GM19025 (cell line): Measurements from ENCODE around the gene TRIM46.

Source experiments
- ATAC-seq: cut with Tn5 transposase; IDR thresholded peaks from one replicate; pipeline ENCODE4 v1.9.1; 2021; ENCODE audit warnings: mild to moderate bottlenecking, low read depth, moderate library complexity; ENCODE audit not compliant: unreplicated experiment

TRIM46 gene

GRCh38 chr1:155171836-155172731, 1.6 kb upstream of the TRIM46 start:
- ATAC-seq = peak; percentile 16

- ATAC-seq = peak; percentile 67
Observed at GRCh38 chr1:155172732-155173477, 744 bp upstream of the TRIM46 start, which contains the start of gene KRTCAP2. Gene KRTCAP2 (minus strand): TSS chr1:155173304. CDS start chr1:155173224, 80 bp downstream.

GRCh38 chr1:155174324-155175280, 953 bp downstream of the TRIM46 start:
- no peak for ATAC-seq

- ATAC-seq = no peak
Observed at GRCh38 chr1:155175281-155175926, 1.8 kb downstream of the TRIM46 start.

- no peak for ATAC-seq
Observed at GRCh38 chr1:155175927-155176371, 2.3 kb downstream of the TRIM46 start.

- ATAC-seq = no peak
Observed at GRCh38 chr1:155176544-155177071, 3.0 kb downstream of the TRIM46 start.

GRCh38 chr1:155177192-155177917, 3.7 kb downstream of the TRIM46 start:
- ATAC-seq = no peak

- no peak for ATAC-seq
Observed at GRCh38 chr1:155177918-155178281, 4.3 kb downstream of the TRIM46 start.

- ATAC-seq = no peak
Observed at GRCh38 chr1:155178441-155179111, 4.9 kb downstream of the TRIM46 start.

GRCh38 chr1:155179112-155180031, 5.7 kb downstream of the TRIM46 start:
- ATAC-seq = no peak

GRCh38 chr1:155181371-155182051, 7.9 kb downstream of the TRIM46 start:
- no peak for ATAC-seq

- no peak for ATAC-seq
Observed at GRCh38 chr1:155182052-155182550, 8.5 kb downstream of the TRIM46 start.

- ATAC-seq = no peak
Observed at GRCh38 chr1:155183775-155184221, 10.1 kb downstream of the TRIM46 start.

- no peak for ATAC-seq
Observed at GRCh38 chr1:155184351-155184811, 10.7 kb downstream of the TRIM46 start.

GRCh38 chr1:155184835-155185782, 11.5 kb downstream of the TRIM46 start:
- peak; percentile 85 for ATAC-seq

- no peak for ATAC-seq
Observed at GRCh38 chr1:155185783-155186066, 12.1 kb downstream of the TRIM46 start.
